GM19438 (cell line): ENCODE data around the gene MAGI3.
"Not testable (repeated sequence)": the region's sequence is repeated elsewhere in the genome, so short reads cannot be mapped to it uniquely, and the experiment has no call there.

Experiments
- ATAC-seq: cut with Tn5 transposase; IDR thresholded peaks from one replicate; pipeline ENCODE4 v1.9.1; 2021; ENCODE audit warnings: low read depth; ENCODE audit not compliant: unreplicated experiment

Gene MAGI3

DNA sequence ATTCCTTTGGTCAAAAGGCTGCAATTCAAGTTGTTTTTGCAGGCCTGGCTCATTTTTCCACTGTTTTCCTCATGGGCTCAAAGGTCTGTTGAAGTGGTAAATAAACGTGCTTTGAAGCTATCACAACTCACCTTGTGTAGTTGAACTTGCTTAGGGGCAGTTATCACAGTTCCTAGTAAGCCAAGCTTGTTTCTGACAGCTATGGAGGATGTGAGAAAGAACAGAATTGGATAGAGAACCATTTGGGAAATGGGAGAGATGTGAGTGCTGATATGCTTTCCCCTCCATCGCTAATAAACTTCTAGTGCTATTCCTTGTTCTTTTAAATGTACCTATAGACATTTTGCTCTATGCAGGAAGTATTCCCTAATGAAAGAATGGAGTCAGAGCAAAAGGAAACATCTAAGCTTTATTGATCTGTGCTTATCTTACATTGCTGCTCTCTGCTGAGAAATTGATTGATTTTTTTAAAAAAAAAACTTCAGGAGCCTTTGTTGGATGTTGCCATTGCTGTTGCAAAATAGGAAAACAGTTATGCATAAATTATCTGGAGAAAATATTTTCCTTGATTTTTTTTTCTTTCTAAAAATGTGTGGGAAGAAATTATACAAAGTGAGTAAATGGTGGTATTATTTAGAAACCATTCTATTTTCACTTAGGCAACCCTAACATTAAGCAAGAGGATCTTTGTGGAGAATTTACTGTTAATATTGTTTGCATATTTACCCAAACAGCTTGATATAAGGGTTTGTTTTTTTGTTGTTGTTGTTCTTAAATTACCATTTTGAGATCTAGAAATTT, 118.2 kb downstream of the MAGI3 start:
- ATAC-seq: no peak

GRCh38 chr1:113509766-113510165, 119.5 kb downstream of the MAGI3 start:
- not testable (repeated sequence) for ATAC-seq

DNA sequence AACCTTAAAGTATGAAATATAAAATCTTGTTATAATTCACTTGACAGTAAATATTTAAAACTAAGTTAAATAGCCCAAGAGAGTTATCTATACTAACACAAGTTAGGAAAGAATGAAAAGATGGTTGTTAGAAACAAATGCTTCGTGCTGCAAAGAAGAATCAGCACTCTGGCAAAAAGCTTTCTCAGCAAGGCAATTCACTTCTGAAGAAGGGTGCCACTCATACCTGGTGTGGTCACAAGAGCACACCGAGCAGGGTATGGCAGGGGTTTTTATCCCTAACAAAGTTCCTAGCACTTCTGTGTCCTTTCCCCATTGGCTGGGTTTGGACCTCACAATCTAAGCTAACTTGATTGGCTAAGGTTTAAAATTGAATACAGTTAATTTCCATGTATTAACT, 121.0 kb downstream of the MAGI3 start:
- ATAC-seq: no peak

DNA sequence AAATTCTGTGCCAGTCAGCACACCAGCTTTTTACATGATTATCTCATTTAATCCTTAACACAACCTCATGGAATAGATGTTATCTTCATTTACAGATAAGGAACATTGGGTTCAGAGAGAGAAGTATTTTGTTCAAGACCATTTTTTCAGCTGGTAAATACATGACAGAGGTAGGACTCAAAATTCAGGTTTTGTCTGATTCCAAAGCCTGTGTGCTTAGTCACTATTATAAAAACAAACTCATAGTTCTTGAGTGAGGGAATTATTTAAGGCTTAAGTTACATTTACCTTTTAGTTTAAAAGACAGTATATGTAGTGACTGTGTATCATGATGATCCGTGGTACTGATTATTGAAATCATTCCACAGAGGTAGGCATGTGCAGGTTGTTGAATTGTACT, 125.2 kb downstream of the MAGI3 start:
- no peak for ATAC-seq

DNA sequence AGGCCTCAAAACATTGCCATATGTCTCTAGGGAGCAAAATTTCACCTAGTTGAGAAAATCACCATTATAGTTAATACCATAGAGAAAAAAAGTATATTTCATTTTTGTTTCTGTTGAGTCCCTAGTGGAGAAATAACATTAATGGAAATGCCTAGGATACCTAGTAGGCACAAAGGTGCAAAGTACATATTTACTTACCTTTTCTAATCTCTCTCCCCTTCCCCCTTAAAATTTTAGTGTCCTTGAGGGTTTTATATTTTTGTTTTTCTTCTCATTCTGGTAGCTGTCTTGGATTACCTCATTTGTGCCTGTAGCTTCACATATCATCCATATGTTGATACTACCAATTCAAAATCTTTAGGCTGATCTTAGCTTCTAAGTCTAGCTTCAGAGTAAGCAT, 127.0 kb downstream of the MAGI3 start:
- no peak for ATAC-seq

DNA sequence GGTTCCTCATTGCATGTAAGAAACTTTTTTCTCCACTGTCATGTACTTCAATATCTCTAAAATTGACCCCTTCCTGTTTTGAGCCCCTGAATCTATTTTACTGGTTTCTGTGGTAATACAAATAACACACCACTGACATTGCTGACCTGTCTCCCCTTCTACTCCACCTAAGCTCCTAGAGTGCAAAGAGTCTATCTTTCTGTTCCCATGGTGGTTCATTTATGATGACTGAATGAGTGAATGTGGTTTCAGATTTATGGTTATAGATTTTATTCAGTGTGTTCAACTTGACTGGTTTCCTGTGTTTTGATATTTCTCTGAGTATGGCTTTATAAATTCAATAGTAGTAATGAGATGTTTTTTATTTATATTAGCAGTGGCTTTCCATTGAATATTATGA, 127.7 kb downstream of the MAGI3 start:
- ATAC-seq: no peak

GRCh38 chr1:113519556-113519955, 129.2 kb downstream of the MAGI3 start:
- ATAC-seq: no peak

DNA sequence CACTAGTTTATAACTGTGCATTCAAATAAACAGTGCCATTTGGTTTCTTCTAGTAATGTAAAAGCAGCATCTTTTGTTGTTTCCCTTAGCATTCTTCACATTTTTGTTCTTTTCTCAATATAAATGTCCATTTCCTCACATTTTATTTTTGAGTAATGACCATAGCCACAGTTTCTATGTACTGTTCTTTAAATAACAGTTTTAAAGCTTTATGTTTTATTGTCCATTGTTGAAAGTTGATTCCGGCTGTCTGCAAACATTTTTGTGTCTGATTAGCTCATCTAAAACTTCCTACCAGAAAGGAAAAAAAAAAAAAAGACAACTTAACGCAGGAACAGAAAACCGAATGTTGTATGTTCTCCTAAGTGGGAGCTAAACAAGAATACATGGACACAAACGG, 139.7 kb downstream of the MAGI3 start:
- ATAC-seq: no peak

DNA sequence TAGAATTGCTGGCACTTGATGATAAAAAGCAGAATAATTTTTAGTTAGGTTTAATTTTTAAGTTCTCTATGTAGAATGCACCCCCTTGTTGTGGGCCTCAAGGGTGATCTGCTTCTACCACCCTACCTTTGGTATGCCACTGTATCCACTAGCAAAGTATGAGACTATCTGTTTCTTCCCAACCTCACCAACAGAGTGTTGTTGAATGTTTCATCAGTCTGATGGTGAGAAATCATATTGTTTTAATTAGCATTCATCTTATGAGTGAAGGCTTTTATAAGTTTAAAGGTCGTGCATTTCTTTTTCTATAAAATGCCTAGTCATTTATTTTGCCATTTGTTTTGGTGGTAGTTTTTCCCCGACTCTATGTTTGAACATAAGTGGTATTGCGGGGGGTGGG, 141.0 kb downstream of the MAGI3 start:
- ATAC-seq: no peak

- ATAC-seq: no peak
Measured at GRCh38 chr1:113533061-113533460, 142.7 kb downstream of the MAGI3 start.

GRCh38 chr1:113534130-113534817, 144.0 kb downstream of the MAGI3 start:
- no peak for ATAC-seq

- no peak for ATAC-seq
Measured at GRCh38 chr1:113534875-113535274, 144.6 kb downstream of the MAGI3 start.

- ATAC-seq: no peak
Measured at GRCh38 chr1:113536182-113536780, 146.0 kb downstream of the MAGI3 start.

GRCh38 chr1:113538225-113538624, 147.9 kb downstream of the MAGI3 start:
- no peak for ATAC-seq

- no peak for ATAC-seq
Measured at GRCh38 chr1:113540335-113540734, 150.0 kb downstream of the MAGI3 start.

DNA sequence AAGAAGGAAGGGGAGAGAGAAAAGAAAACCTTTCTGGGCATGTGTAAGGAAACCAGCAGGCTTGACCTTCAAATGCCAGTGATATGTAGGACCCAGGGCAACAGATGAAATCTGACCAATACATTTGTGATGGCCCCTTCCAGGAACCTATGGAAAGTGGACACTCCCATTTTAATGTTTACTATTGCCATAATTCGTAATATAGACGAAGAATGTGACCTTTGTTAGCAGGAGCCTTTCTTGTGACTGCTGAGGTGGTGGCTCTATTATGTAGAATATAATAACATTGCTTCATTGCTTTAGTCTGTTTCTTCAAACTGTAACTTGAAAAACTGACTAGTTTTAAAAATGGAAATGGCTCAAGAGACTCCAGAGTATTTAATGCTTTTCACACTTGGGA, 150.8 kb downstream of the MAGI3 start:
- ATAC-seq: no peak

- no peak for ATAC-seq
Measured at GRCh38 chr1:113542221-113542701, 151.9 kb downstream of the MAGI3 start.

- ATAC-seq: no peak
Measured at GRCh38 chr1:113543110-113543509, 152.8 kb downstream of the MAGI3 start.

DNA sequence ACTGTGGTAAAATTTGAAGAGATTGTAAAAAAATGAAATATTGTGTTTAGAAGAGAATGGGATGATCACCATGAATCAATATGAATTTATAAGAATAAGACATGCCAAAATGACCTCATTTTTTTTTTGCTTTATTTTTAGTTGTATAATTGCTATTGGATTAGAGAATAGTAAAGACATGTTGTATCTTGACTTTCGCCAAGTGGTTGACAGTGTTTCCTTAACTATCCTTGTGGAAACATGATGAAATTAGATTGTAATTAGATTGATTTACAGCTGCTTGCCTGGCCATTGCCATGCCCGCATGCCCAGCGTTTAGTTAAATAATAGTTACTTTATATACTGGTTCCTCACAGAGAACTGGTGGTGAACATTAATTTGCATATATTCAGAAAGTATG, 154.9 kb downstream of the MAGI3 start:
- ATAC-seq: no peak

DNA sequence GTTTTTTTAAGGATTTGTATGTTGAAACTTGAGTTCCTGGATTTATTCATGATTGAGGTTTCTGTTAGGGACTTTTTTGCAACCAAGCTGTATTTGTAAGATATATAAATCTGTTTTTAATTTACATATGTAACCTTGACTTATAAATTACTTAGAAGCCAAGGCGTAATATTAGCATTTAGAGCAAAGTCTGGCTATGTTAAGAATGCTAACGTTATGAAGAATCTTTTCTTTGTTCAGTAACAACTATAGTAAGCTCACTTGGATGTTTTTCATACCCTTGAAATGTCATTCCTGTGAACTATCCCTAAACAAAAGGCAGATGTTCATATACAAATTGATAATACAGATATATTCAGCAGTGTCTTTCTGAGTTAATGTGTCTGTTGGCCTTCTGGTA, 155.3 kb downstream of the MAGI3 start:
- no peak for ATAC-seq

DNA sequence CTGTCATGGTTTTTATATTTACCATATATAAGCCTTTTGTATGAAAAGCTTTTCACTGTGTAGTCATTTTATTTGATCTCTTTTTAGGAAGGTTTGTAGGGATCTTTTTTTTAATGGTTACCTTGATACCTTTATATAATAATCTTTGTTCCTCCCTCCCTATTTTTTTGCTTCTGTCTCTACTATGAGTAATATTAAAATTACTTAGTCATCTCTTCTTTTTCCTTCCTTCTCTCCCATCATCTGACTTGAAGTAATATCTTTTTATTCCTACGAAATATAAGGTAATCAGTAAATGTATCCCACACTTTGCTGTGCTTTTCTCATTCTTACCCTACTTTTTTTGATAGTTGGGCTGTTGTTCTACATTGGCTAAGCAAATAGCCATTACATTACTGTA, 161.4 kb downstream of the MAGI3 start:
- ATAC-seq: no peak

GRCh38 chr1:113552244-113552643, 161.9 kb downstream of the MAGI3 start:
- ATAC-seq: no peak
